AG09309 (cell line): Measurements from ENCODE around the gene CHMP1A.

ENCODE experiments used
- DNase-seq: peaks from one replicate; pipeline ENCODE4 v3.0.0-alpha.2; 2010; ENCODE audit warnings: low read depth
- H3K4me3 ChIP-seq: 2 replicates; pipeline ENCODE4 v1.5.1; 2011; ENCODE audit warnings: mild to moderate bottlenecking, low read depth, low read length, moderate library complexity; ENCODE audit not compliant: control insufficient read depth
- CTCF ChIP-seq: IDR thresholded peaks from 2 replicates; pipeline ENCODE4 v1.5.1; 2011; ENCODE audit warnings: mild to moderate bottlenecking, low read depth, low read length, inconsistent platforms; ENCODE audit not compliant: insufficient read depth, control insufficient read depth; ENCODE audit errors: missing control alignments

Gene CHMP1A

GRCh38 chr16:89604764-89605163 is 52.7 kb downstream of the CHMP1A start:
- TF ChIP-seq CTCF = no peak

GRCh38 chr16:89602952-89603590 is 54.4 kb downstream of the CHMP1A start:
- TF ChIP-seq CTCF = no peak
- H3K4me3 ChIP-seq = no peak overlapping the region
- DNase-seq = no peak

More at GRCh38 chr16:89604764-89605163, 52.7 kb downstream of the CHMP1A start:
- no peak overlapping the region for H3K4me3 ChIP-seq
- no peak for DNase-seq

GRCh38 chr16:89602273-89602951 is 55.1 kb downstream of the CHMP1A start:
- DNase-seq = peak; percentile 43
- peak overlapping the region; percentile 17 for H3K4me3 ChIP-seq
- no peak for TF ChIP-seq CTCF

GRCh38 chr16:89601906-89602272 is 55.6 kb downstream of the CHMP1A start:
- TF ChIP-seq CTCF = no peak
- no peak for DNase-seq
- H3K4me3 ChIP-seq = no peak overlapping the region

GRCh38 chr16:89600956-89601355 is 56.6 kb downstream of the CHMP1A start:
- TF ChIP-seq CTCF = no peak
- no peak overlapping the region for H3K4me3 ChIP-seq
- DNase-seq = no peak

- H3K4me3 ChIP-seq = no peak overlapping the region
Observed at GRCh38 chr16:89600427-89600826, 57.1 kb downstream of the CHMP1A start.

More at GRCh38 chr16:89600427-89600826, 57.1 kb downstream of the CHMP1A start:
- no peak for DNase-seq
- no peak for TF ChIP-seq CTCF
